Activated CD4-positive, alpha-beta T cell treated with anti-CD3 and anti-CD28 coated beads, Interleukin-2, Interleukin-4, amounts not matched to agents 100 ng/mL and 50 ng/mL, durations not matched to agents 16 hours and 8 hours (primary cell): Measurements from ENCODE around the gene ATG7.
"Not testable (repeated sequence)": the region's sequence is repeated elsewhere in the genome, so short reads cannot be mapped to it uniquely, and the experiment has no call there.

Experiments used
- DNase-seq: peaks from one replicate; pipeline ENCODE4 v3.0.0-alpha.2; 2020; ENCODE audit warnings: low spot score

ATG7 gene

DNA sequence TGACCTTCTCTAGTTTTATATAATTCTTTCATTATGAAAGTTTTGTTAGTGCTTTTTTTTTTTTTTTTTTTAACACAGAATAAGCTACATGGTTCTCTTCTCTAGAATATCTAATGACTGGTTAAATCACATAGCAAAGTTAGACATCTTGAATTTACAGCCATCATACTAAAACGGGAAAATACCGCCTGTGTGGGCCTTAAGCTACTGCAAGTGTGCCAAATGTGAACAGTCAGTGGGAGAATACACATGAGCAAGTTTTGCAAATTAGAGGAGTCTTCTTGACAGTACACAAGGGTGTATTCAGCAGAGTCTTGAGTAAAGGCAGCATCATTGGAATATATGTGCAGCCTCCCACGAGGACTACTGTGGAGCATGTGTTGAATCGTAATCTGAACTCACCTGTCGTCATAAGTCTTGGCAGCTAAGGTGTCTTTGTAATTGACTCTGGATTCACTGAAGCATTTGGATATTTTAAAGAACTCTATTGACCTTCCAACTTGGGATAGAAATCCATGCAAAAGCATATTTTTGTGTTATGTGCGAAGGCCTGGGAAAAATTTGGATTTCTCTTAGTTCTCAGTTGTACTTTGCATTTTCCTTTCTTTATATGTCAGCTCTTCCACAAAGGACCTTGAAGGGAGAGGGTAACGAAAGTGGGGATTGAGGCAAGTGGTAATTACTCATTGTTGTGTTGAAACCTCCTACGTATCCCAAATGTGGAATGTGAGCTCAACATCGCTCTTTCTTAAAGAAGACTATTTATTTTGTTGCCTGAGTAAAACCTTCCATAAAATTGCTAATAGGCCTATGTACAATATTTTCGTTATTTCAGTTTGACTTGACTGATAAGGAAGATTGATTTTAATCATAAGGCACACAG, 117.4 kb downstream of the ATG7 start:
- DNase-seq: no peak

DNA sequence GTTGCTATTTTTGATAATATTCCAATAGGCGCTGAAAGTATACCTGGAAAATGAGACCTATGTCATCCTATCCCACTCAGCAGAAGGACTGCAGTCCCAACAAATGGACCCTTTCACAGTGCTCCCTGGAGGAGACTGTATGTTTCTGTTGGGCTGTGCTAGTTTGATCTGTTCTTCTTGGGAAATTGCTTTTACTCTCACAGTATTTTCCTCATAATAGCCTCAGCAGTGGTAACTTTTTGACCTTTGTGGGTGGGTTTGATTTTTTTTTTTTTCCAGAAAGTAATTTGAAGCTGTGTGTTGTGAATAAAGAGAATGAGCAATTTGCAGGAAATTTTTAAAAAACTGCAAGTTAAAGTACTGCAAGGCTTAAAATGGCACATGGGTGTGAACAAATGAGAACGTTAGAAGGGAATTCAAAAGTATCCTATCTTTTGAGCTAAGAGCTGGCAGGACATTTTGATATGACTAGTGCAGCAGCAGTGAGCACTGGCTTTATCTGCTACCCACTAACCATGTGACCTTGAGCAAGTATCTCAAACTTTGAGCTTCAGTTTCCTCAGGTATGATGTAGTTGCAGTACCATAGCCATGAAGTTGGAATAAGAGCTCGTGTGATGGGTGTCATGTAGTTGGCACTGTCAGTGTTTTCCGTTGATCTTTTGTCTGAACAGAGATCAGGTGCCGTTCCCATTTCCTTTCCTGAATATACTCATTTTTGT, 118.4 kb downstream of the ATG7 start:
- DNase-seq: no peak

GRCh38 chr3:11391174-11391879, 119.1 kb downstream of the ATG7 start:
- no peak for DNase-seq

DNA sequence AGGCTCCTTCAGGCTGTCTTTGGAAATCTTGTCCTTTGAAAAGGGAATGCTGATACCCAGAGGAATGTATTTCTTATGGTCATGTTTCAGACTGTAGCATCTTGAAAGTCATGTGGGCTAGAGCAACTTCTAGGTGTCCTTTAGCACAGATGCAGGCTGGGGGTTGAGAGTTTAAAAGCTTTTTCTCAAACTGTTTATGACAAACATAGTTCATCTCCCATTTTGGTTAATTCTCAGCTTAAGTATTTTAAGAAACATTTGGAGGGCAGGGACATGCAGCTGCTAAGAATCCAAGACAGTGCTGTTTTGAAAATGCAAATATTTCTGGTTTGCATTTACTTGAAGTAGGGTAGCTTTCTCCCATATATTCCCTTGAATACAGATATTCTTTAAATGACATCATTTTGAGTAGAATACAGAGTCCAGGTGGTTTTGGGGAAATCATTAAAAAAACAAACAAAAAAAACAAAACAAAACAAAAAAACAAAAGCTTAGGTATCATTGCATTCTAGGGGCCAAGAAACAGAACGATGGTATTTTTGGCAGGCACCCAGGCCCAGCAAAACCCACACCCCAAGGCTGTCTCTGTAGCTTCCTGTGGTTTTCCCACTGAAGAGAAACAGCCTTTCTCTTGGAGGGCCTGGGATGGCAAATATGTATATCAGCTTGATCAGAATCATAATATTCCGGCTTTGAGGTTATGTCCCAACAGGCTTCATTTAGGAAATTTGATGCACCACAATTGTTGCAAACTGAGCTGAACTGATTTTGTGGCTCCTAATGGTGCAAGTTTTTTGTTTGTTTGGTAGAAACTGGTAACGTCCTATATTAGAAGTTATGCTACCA, 120.0 kb downstream of the ATG7 start:
- DNase-seq: no peak

GRCh38 chr3:11392860-11393114, 120.6 kb downstream of the ATG7 start:
- no peak for DNase-seq

DNA sequence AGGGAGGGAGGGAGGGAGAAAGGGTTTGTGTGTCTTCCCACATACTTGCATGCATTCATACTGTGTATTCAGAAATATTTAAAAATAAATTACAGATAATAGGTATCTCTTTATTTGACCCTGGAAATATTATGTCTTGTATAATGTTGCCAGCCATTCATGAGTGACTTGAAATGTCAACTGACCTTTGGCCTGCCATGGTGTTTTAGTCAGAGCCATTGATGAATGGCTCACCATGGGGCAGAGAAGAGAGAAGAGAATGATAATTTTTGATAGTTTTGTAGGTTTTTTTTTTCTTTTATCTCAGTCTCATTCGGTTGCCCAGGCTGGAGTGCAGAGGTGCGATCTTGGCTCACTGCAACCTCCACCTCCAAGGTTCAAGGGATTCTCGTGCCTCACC, 121.2 kb downstream of the ATG7 start:
- no peak for DNase-seq

DNA sequence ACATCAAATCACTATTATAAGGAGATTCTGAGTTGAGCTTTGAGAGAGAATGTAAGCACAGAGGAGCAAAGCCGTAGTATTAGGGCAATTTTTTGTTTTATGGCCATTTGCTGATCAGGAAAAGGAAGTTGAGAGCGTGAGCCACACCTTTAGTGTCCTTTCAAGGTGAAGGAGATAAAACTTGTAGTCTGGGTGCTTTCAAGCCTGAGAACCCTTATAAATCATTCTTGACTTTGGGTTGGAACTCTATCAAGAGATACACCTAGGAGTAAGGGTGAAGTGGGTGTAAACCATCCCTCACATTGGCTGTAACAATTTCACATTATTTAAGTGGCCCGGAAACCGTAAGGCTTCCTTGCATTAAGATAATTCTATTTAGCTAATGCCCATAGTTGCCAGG, 122.2 kb downstream of the ATG7 start:
- DNase-seq: no peak

DNA sequence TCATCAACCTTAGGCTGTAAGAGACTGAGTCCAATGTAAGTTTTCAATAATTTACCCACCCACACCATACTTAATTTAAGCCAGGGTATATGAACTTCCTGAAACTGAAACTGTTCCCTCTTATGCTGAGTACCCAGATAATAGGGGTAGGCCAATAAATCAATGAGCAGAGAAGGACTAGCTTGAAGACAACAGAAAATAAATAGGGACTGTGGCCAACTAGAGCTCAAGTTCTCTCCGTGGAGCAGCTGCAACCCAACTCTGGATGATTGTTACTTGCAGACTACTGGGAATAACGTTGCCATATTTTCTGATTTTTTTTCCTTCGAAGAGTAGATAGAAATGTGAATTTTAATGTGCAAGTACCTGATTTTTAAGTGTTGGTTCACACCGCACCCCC, 128.0 kb downstream of the ATG7 start:
- no peak for DNase-seq

DNA sequence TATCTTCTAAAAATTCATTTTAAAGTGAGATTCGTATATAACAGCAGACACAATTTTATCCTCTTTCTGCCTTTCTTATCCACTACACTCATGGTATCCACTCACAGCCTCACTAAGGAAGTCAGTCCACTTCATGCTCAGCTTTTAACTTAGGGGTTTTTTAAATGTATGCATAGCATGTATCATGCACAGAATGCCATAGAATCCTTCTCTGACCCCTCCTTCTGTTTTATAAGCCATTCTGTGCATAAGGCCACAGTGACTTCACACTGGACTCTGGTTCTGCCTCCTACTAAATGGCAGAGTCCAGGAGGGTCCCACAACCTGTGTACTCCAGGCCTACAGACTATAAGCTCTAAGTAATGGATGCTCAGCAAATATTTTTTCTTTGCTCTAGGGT, 129.2 kb downstream of the ATG7 start:
- DNase-seq: no peak

- DNase-seq: no peak
Measured at GRCh38 chr3:11405323-11405722, 133.1 kb downstream of the ATG7 start.

GRCh38 chr3:11407644-11408043, 135.4 kb downstream of the ATG7 start:
- no peak for DNase-seq

DNA sequence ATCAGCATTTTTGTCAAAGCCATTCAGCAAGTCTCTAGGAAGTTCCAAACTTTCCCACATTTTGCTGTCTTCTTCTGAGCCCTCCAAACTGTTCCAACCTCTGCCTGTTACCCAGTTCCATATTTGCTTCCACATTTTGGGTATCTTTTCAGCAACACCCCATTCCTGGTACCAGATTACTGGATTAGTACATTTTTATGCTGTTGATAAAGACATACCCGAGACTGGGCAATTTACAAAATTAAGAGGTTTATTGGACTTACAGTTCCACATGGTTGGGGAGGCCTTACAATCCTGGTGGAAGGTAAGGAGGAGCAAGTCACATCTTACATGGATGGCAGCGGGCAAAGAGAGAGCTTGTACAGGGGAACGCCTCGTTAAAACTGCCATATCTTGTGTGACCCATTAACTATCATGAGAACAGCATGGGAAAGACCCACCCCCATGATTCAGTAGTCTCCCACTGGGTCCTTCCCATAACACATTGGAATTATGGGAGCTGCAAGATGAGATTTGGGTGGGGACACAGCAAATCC, 136.2 kb downstream of the ATG7 start:
- not testable (repeated sequence) for DNase-seq

GRCh38 chr3:11410564-11410963, 138.4 kb downstream of the ATG7 start:
- DNase-seq: no peak

DNA sequence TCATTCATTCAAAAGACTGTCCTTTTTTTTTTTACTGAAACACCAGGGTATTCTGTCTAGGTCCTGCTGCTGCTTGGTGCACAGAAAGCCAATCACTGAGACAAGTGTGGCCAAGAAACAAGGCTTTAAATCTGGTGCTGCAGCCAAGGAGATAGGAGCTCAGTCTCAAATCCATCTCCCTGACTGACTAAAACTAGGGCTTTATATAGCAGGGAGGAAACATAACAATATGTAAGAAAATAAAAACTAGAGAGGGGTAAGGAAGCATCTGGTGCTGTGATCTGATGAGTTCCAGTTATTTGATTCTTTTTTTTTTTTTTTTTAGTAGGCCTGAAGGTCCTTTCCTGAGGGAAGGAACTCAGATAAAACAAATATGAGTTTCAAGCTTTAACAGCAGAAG, 139.8 kb downstream of the ATG7 start:
- DNase-seq: no peak

DNA sequence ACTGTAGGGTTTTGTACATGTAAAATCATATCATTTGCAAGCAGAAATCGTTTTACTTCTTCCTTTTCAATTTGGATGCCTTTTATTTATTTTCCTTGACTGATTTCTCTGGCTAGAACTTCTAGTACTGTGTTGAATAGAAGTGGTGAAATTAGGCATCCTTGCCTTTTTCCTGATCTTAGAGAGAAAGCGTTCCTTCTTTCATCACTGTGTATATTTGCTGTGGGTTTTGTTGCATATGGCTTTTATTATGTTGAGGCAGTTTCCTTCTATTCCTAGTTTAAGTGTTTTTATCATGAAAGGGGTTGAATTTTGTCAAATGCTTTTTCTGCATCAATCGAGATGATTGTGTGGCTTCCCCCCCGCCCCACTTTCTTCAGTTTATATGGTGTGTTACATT, 140.9 kb downstream of the ATG7 start:
- DNase-seq: no peak

- DNase-seq: no peak
Measured at GRCh38 chr3:11415099-11415498, 142.9 kb downstream of the ATG7 start.

DNA sequence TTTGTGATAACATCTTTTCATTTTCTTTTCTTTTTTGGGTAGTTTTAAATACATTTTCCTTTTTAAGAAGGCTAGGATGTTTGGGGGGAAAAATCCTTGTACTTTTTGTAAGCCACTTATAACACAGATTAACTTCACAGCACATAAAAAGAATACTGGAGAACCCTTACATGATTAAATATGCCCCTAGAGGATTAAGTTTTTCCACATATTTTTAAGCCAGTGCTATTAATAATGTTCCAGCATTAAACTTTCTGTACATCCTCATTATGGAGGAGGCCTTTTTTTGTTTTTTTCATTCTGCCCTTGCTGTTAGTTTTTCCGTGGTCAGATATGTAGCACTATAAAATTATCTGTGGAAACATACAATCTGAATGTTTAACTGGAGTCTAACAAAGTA, 147.9 kb downstream of the ATG7 start:
- DNase-seq: no peak

DNA sequence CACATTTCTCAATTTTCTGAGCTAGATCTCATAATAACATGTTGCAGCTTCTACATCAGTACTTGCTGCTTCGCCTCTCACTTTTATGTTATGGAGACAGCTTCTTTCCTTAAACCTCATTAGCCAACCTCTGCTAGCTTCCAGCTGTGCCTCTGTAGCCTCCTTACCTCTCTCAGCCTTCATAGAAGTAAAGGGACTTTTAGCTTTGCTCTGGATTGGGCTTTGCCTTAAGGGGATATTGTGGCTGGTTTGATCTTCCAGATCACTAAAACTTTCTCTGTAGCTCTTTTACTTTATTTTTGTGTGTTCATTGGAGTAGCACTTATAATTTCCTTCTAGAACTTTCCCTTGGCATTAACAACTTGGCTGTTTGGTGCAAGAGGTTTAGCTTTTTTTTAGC, 150.1 kb downstream of the ATG7 start:
- no peak for DNase-seq

GRCh38 chr3:11423868-11424267, 151.7 kb downstream of the ATG7 start:
- no peak for DNase-seq

DNA sequence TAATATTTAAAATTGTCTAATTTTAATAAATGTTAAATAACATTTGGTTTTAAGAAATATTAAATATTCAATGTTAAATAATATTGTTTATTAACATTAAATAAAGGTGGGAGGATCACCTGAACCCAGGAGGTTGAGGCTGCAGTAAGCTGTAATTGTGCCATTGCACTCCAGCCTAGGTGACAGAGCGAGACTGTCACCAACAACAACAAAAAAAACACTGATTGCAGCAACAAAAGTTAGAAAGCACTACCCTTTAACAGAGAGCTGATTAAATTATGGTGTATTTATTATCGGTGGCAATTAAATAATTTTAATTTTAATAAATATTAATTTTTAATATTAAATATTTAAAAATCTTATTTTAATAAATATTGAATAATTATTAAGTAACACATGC, 152.1 kb downstream of the ATG7 start:
- DNase-seq: no peak

DNA sequence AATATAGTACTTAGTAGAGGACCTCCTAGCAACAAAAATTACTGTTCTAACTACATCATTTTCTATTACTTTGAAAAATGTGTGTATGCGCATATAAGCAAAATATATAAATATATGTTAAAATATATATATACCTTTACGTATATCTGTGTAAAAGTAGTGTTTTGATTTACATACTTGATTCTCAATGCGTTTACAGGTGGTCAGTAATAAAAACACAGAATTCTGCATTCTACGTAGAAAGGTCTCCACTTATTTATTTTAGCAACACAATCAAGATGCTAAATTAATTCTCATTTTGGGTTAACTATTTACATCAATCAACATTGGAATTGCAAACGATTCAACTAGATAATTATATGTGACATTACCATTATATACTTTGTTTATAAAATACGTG, 158.0 kb downstream of the ATG7 start:
- DNase-seq: no peak

DNA sequence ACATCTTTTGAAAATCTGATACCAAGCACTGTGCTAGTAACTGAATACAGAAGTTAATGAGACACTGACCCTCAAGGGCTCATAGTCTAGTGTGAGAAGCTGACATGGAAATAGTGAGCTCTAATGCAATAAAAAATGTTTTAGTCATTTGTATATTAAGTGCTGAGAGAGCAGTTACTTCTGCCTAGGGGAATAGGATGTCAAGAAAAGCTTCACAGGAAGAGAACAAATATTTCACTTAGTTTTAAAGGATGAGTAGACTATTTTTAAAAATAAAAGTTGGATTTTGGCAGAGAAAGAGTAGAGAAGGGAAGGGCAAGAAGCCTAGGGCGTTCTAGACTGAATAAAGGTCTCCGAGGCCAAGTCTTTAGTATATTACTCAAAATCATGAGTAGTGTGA, 158.4 kb downstream of the ATG7 start:
- no peak for DNase-seq
